ENCODE measurements around the gene MRAP.
A peak's percentile ranks its signal among the peaks of the same experiment; 100 is the strongest.

Gene MRAP

GRCh38 chr21:32299695-32300094 lies 1.0 kb downstream of the MRAP start:
- no peak overlapping the region for H3K4me3 ChIP-seq (ENCODE audit: low read length)
- TF ChIP-seq, protein P1, sequence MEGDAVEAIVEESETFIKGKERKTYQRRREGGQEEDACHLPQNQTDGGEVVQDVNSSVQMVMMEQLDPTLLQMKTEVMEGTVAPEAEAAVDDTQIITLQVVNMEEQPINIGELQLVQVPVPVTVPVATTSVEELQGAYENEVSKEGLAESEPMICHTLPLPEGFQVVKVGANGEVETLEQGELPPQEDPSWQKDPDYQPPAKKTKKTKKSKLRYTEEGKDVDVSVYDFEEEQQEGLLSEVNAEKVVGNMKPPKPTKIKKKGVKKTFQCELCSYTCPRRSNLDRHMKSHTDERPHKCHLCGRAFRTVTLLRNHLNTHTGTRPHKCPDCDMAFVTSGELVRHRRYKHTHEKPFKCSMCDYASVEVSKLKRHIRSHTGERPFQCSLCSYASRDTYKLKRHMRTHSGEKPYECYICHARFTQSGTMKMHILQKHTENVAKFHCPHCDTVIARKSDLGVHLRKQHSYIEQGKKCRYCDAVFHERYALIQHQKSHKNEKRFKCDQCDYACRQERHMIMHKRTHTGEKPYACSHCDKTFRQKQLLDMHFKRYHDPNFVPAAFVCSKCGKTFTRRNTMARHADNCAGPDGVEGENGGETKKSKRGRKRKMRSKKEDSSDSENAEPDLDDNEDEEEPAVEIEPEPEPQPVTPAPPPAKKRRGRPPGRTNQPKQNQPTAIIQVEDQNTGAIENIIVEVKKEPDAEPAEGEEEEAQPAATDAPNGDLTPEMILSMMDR (IDR thresholded peaks at IDR 0.05; ENCODE audit: insufficient read depth, low read depth, low read length, missing control alignments): no peak
- DNase-seq (ENCODE audit: low read depth): no peak

DNA sequence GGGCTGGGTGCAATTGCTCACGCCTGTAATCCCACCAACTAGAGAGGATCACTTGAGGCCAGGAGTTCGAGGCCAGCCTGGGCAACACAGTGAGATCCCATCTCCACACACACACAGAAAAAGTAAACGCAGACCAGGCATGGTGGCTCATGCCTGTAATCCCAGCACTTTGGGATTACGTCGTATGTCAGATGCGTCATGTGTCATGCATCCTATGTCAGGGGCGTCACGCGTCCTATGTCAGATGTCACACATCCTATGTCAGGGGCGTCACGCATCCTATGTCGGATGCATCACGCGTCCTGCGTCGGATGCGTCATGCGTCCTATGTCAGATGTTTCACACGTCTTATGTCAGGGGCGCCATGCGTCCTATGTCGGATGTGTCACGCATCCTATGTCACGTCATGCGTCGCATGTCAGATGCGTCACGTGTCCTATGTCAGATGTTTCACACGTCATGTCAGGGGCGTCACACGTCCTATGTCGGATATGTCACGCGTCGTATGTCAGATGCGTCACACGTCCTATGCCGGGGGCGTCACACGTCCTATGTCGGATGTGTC lies 1.5 kb downstream of the MRAP start:
- TF ChIP-seq, protein P1 (IDR thresholded peaks at IDR 0.05; ENCODE audit: insufficient read depth, low read depth, low read length, missing control alignments): no peak
- DNase-seq (ENCODE audit: low read depth): no peak
- H3K4me3 ChIP-seq (ENCODE audit: low read length): no peak overlapping the region

- H3K4me3 ChIP-seq (ENCODE audit: low read length): no peak overlapping the region
- no peak for DNase-seq (ENCODE audit: low read depth)
- TF ChIP-seq, protein P1 (IDR thresholded peaks at IDR 0.05; ENCODE audit: insufficient read depth, low read depth, low read length, missing control alignments): no peak
Measured at GRCh38 chr21:32301596-32301995, 2.9 kb downstream of the MRAP start.

DNA sequence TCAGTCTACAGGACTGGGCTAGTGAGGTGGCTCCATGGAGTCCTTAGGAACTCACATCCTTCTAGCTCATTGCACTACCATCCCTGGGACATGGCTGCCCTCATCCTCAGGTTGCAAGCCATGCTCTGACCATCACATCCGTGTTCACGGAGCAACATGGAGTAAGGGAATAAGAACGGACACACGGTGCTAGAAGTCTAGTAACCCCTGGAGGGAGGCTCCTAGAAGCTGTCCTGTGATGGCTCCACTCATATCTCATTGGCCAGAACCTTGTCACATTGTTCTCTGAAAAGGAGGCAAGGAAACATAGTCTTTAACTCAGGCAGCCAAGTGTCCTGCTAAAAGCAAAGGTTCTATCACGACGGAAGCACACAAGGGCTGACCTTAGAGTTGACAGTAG lies 3.9 kb downstream of the MRAP start:
- H3K4me3 ChIP-seq (ENCODE audit: low read length): no peak overlapping the region
- TF ChIP-seq, protein P1 (IDR thresholded peaks at IDR 0.05; ENCODE audit: insufficient read depth, low read depth, low read length, missing control alignments): no peak
- no peak for DNase-seq (ENCODE audit: low read depth)

- no peak for DNase-seq (ENCODE audit: low read depth)
- no peak overlapping the region for H3K4me3 ChIP-seq (ENCODE audit: low read length)
- TF ChIP-seq, protein P1 (IDR thresholded peaks at IDR 0.05; ENCODE audit: insufficient read depth, low read depth, low read length, missing control alignments): no peak
Measured at GRCh38 chr21:32303385-32303784, 4.7 kb downstream of the MRAP start.

GRCh38 chr21:32304998-32305397 lies 6.3 kb downstream of the MRAP start:
- H3K4me3 ChIP-seq (ENCODE audit: low read length): no peak overlapping the region
- TF ChIP-seq, protein P1 (IDR thresholded peaks at IDR 0.05; ENCODE audit: insufficient read depth, low read depth, low read length, missing control alignments): no peak
- DNase-seq (ENCODE audit: low read depth): no peak

GRCh38 chr21:32306021-32306780 lies 7.5 kb downstream of the MRAP start:
- TF ChIP-seq, protein P1 (IDR thresholded peaks at IDR 0.05; ENCODE audit: insufficient read depth, low read depth, low read length, missing control alignments): peak; percentile 23
- no peak for DNase-seq (ENCODE audit: low read depth)
- H3K4me3 ChIP-seq (ENCODE audit: low read length): no peak overlapping the region

All from epithelial cell of esophagus (primary cell).